C4-2B (cell line): ENCODE measurements around the gene RABL3.

Source experiments
- H3K27ac ChIP-seq: fragments of 450-650 bp; 2 replicates; pipeline ENCODE4 v1.5.1; 2017
- CTCF ChIP-seq: fragments of 450-650 bp; conservative IDR thresholded peaks from 2 replicates; pipeline ENCODE4 v1.5.1; 2017; ENCODE audit warnings: mild to moderate bottlenecking
- ZFX ChIP-seq: fragments of 450-650 bp; IDR thresholded peaks from 2 replicates; pipeline ENCODE4 v1.6.1; 2017

The RABL3 gene

DNA sequence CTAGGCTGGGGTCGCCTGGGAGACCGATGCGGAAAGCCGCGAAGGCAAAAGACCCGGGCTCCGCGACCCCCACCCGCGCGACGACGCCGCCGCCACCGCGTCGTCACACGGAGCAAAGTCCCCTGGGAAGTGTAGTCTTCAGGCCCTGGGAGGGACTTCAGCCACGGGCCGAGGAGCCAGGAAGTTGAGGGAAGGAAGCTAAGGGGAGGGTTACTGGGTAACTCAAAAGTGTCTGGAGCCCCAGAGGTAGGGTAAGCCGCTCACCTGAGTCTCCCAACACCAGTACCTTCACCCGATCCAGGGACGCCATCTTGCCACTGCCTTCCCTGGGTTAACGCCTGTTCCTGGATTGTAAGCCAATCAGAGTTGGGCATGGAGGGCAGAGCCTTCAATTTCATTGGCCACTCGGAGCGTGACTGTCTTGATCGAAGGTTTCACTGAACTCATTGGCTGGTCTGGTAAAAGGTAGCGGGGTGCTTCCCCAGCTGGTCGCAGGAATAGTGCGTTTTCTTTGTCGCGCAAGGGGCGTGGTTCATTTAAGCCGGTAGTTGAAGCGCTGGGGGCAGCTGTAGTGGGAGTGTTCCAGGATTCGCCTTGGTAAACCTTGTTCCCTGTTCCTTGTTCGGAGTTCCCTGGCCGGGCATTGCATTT lies at the start of gene RABL3, which contains the start of gene GTF2E1:
TSS of gene RABL3 (minus strand) at position 319 of the 651 bp plus-strand sequence. CDS start at position 310, 9 bp downstream.
TSS of gene GTF2E1 (plus strand) at position 547 of the 651 bp plus-strand sequence. CDS start 7,809 bp downstream, outside the sequence.
- TF ChIP-seq ZFX: no peak
- TF ChIP-seq CTCF: no peak
- peak within 1 kb of the TSS; percentile 96 for H3K27ac ChIP-seq

GRCh38 chr3:120791913-120792312 lies 49.6 kb upstream of the RABL3 start:
- no peak overlapping the region for H3K27ac ChIP-seq
- TF ChIP-seq CTCF: no peak
- no peak for TF ChIP-seq ZFX

- no peak for TF ChIP-seq CTCF
- no peak for TF ChIP-seq ZFX
- no peak overlapping the region for H3K27ac ChIP-seq
Measured at GRCh38 chr3:120791010-120791409, 48.7 kb upstream of the RABL3 start.

DNA sequence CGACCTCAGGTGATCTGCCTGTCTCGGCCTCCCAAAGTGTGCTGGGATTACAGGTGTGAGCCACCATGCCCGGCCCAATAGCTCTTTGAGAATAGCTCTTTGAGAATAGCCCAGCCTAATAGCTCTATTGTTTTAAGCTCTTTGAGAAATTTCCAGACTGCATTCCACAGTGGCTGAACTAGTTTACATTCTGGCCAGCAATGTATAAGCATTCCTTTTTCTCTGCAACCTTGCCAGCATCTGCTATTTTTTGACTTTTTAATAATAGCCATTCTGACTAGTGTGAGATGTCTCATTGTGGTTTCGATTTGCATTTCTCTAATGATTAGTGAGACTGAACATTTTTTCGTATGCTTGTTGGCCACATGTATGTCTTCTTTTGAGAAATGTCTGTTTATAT lies 43.5 kb upstream of the RABL3 start:
- H3K27ac ChIP-seq: peak overlapping the region; percentile 13; the same call in 1 of the 2 replicates

GRCh38 chr3:120780977-120781376 lies 38.7 kb upstream of the RABL3 start:
- H3K27ac ChIP-seq: no peak overlapping the region
- TF ChIP-seq ZFX (no peak), CTCF (no peak)

DNA sequence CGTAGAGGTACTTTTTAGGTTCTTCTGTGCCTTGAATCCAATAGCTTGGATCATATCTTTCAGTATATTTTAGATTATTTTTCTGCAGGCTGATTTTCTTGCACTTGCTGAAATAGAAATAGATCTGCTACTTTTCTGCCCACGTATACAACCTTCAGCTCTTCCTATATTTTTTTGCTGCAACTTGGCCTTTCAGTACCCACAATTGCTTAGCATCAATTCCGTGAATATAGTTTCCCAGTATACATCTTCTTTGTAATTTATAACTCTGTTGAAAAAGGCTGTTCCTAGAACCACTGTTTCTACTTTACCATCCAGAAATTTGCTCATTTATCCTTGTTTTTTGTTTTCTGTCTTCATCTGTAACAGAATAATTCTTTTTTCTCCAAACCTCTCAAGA lies 36.5 kb upstream of the RABL3 start:
- TF ChIP-seq ZFX (no peak), CTCF (no peak)

GRCh38 chr3:120775411-120775810 lies 33.1 kb upstream of the RABL3 start:
- TF ChIP-seq CTCF (no peak), ZFX (no peak)

More for the DNA sequence above, 36.5 kb upstream of the RABL3 start:
- no peak overlapping the region for H3K27ac ChIP-seq

DNA sequence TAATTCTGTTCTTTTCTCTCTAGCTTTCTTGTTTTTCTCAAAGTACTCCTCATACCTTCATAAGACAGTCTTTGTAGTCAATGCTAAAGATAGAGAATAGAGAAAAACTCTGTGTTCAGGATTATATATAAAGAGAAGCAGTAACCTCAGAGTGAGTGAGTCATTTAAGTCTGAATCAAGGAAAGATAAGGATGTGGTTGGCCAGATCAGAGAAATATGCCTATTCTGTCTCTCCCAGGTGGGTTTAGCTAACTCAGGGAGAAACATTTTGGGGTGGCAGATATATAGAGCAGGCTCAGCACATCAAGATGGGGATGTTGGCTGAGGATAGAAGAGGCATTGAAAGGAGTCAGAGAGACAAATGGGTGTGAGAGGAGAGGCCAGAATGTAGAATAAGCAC lies 31.6 kb upstream of the RABL3 start:
- H3K27ac ChIP-seq: no peak overlapping the region
- TF ChIP-seq CTCF (no peak), ZFX (no peak)

More at GRCh38 chr3:120775411-120775810, 33.1 kb upstream of the RABL3 start:
- H3K27ac ChIP-seq: no peak overlapping the region
